Measurements from ENCODE around the gene CRYM.

CRYM gene

GRCh38 chr16:21223787-21224186, 54.3 kb downstream of the CRYM start:
- DNase-seq (ENCODE audit: low read depth): no peak
- no peak for TF ChIP-seq CTCF (IDR thresholded peaks at IDR 0.05; ENCODE audit: insufficient read depth, low read depth, low read length, missing control alignments)
- no peak overlapping the region for H3K4me3 ChIP-seq (ENCODE audit: low read length)

- no peak overlapping the region for H3K4me3 ChIP-seq (ENCODE audit: low read length)
- TF ChIP-seq CTCF (IDR thresholded peaks at IDR 0.05; ENCODE audit: insufficient read depth, low read depth, low read length, missing control alignments): no peak
- DNase-seq (ENCODE audit: low read depth): no peak
Observed at GRCh38 chr16:21222495-21223337, 55.4 kb downstream of the CRYM start.

- no peak overlapping the region for H3K4me3 ChIP-seq (ENCODE audit: low read length)
- TF ChIP-seq CTCF (IDR thresholded peaks at IDR 0.05; ENCODE audit: insufficient read depth, low read depth, low read length, missing control alignments): no peak
- DNase-seq (ENCODE audit: low read depth): no peak
Observed at GRCh38 chr16:21219551-21219950, 58.5 kb downstream of the CRYM start.

GRCh38 chr16:21218153-21218552, 59.9 kb downstream of the CRYM start:
- peak; percentile 62 for DNase-seq (ENCODE audit: low read depth)
- no peak for TF ChIP-seq CTCF (IDR thresholded peaks at IDR 0.05; ENCODE audit: insufficient read depth, low read depth, low read length, missing control alignments)
- no peak overlapping the region for H3K4me3 ChIP-seq (ENCODE audit: low read length)

GRCh38 chr16:21217121-21217520, 61.0 kb downstream of the CRYM start:
- no peak for DNase-seq (ENCODE audit: low read depth)
- no peak for TF ChIP-seq CTCF (IDR thresholded peaks at IDR 0.05; ENCODE audit: insufficient read depth, low read depth, low read length, missing control alignments)
- no peak overlapping the region for H3K4me3 ChIP-seq (ENCODE audit: low read length)

- H3K4me3 ChIP-seq (ENCODE audit: low read length): no peak overlapping the region
- TF ChIP-seq CTCF (IDR thresholded peaks at IDR 0.05; ENCODE audit: insufficient read depth, low read depth, low read length, missing control alignments): no peak
- DNase-seq (ENCODE audit: low read depth): no peak
Observed at GRCh38 chr16:21214086-21214485, 64.0 kb downstream of the CRYM start.

GRCh38 chr16:21211486-21211885, 66.6 kb downstream of the CRYM start, which contains the start of gene ZP2:
TSS of gene ZP2 (minus strand) at chr16:21211574. CDS start at chr16:21211547, 27 bp downstream.
- DNase-seq (ENCODE audit: low read depth): no peak
- no peak for TF ChIP-seq CTCF (IDR thresholded peaks at IDR 0.05; ENCODE audit: insufficient read depth, low read depth, low read length, missing control alignments)
- no peak within 1 kb of the TSS for H3K4me3 ChIP-seq (ENCODE audit: low read length)
